Urinary bladder (tissue), 4 donors: ENCODE data around the gene ZNF629. TPM values are rescaled to one million over a fixed set of nuclear protein-coding genes. Genes with fewer than 3 reads are reported as not detected.
"Not testable (repeated sequence)": the region's sequence is repeated elsewhere in the genome, so short reads cannot be mapped to it uniquely, and the experiment has no call there.

Source experiments
- DNase-seq: peaks from one replicate; pipeline ENCODE4 v3.0.0-alpha.2; 2015; ENCODE audit errors: extremely low spot score
- H3K27ac ChIP-seq: one replicate; pipeline ENCODE4 v1.5.1; 2013; ENCODE audit warnings: low read depth, mild to moderate bottlenecking, moderate library complexity
- H3K36me3 ChIP-seq: one replicate; pipeline ENCODE4 v1.6.1; 2013; ENCODE audit warnings: mild to moderate bottlenecking, moderate library complexity; ENCODE audit not compliant: insufficient read depth
- H3K4me1 ChIP-seq: one replicate; pipeline ENCODE4 v1.6.1; 2013; ENCODE audit warnings: mild to moderate bottlenecking, moderate library complexity; ENCODE audit not compliant: insufficient read depth
- H3K4me3 ChIP-seq: one replicate; pipeline ENCODE4 v1.5.1; 2013; ENCODE audit warnings: low read depth, low read length
- WGBS: extraction: QIAGEN DNeasy Blood & Tissue Kit; methylation state at CpG from one replicate; pipeline ENCODE4 v1.1.7; 2013; 5-methylcytosine and 5-hydroxymethylcytosine counted together
- polyA plus RNA-seq: library from polyadenylated mRNA; stranded (reverse); fragments of 200-250 nt; gene quantifications from one replicate; pipeline ENCODE4 v1.2.3, GENCODE V29; 2013
- total RNA-seq: library from RNA; depleted of rRNA; stranded (reverse); fragments of >200 nt; gene quantifications from one replicate; pipeline ENCODE4 v1.2.3, GENCODE V29; 2014
- donor health status: healthy with polysubstance abuse.
- donor health status: healthy.

The ZNF629 gene
- 7.2 TPM for total RNA-seq
- polyA plus RNA-seq = 11.2 TPM

GRCh38 chr16:30786936-30787612 is at the start of gene ZNF629:
TSS of gene ZNF629 (minus strand) at chr16:30787205. CDS start at chr16:30784482, 2,723 bp downstream.
- Histone ChIP-seq H3K4me3 (peak within 1 kb of the TSS; percentile 97), H3K4me1 (no peaks in the 10 kb centered on the region), H3K36me3 (no peaks in the 10 kb centered on the region), H3K27ac (peak within 1 kb of the TSS; percentile 55)
- peak; percentile 66 for DNase-seq
- under 1% methylated on average over 37 of the region's 37 CpGs for WGBS

GRCh38 chr16:30834130-30834740 is 47.2 kb upstream of the ZNF629 start:
- no peaks in the 10 kb centered on the region for H3K36me3 ChIP-seq
- no peak for DNase-seq
- no peaks in the 10 kb centered on the region for H3K4me1 ChIP-seq
- 95% methylated on average over 44 of the region's 44 CpGs for WGBS
- no peak overlapping the region for H3K27ac ChIP-seq
- H3K4me3 ChIP-seq = no peak overlapping the region

- DNase-seq = no peak
- Histone ChIP-seq H3K4me3 (no peak overlapping the region), H3K27ac (no peak overlapping the region), H3K36me3 (no peaks in the 10 kb centered on the region), H3K4me1 (no peaks in the 10 kb centered on the region)
- WGBS = 90% methylated on average over 6 of the region's 6 CpGs
Observed at GRCh38 chr16:30830072-30830417, 43.0 kb upstream of the ZNF629 start.

GRCh38 chr16:30829130-30830071 is 42.4 kb upstream of the ZNF629 start:
- H3K4me1 ChIP-seq = no peaks in the 10 kb centered on the region
- no peak overlapping the region for H3K27ac ChIP-seq
- no peaks in the 10 kb centered on the region for H3K36me3 ChIP-seq
- DNase-seq = no peak
- H3K4me3 ChIP-seq = no peak overlapping the region
- WGBS = 74% methylated on average over 15 of the region's 15 CpGs

GRCh38 chr16:30821891-30822290 is 34.9 kb upstream of the ZNF629 start:
- no peak for DNase-seq
- 86% methylated on average over 17 of the region's 17 CpGs for WGBS
- no peaks in the 10 kb centered on the region for H3K4me1 ChIP-seq
- no peak overlapping the region for H3K27ac ChIP-seq
- no peak overlapping the region for H3K4me3 ChIP-seq
- H3K36me3 ChIP-seq = no peaks in the 10 kb centered on the region

- not testable (repeated sequence) for H3K36me3 ChIP-seq, H3K4me1 ChIP-seq, DNase-seq, H3K27ac ChIP-seq, H3K4me3 ChIP-seq
- 81% methylated on average over 9 of the region's 9 CpGs for WGBS
Observed at GRCh38 chr16:30821441-30821840, 34.4 kb upstream of the ZNF629 start.

- Histone ChIP-seq H3K36me3 (no peaks in the 10 kb centered on the region), H3K27ac (no peak overlapping the region), H3K4me3 (no peak overlapping the region), H3K4me1 (no peaks in the 10 kb centered on the region)
- WGBS = 82% methylated on average over 34 of the region's 34 CpGs
- no peak for DNase-seq
Observed at GRCh38 chr16:30820952-30821421, 34.0 kb upstream of the ZNF629 start.

- no peak for DNase-seq
- Histone ChIP-seq H3K4me3 (no peak overlapping the region), H3K36me3 (no peaks in the 10 kb centered on the region), H3K27ac (no peak overlapping the region), H3K4me1 (no peaks in the 10 kb centered on the region)
- WGBS = 55% methylated on average over 2 of the region's 2 CpGs
Observed at GRCh38 chr16:30816769-30817168, 29.8 kb upstream of the ZNF629 start.

- no peaks in the 10 kb centered on the region for H3K36me3 ChIP-seq
- peak overlapping the region; percentile 25 for H3K4me3 ChIP-seq
- 91% methylated on average over 3 of the region's 3 CpGs for WGBS
- H3K4me1 ChIP-seq = no peaks in the 10 kb centered on the region
- DNase-seq = no peak
- no peak overlapping the region for H3K27ac ChIP-seq
Observed at GRCh38 chr16:30813821-30814189, 26.8 kb upstream of the ZNF629 start.

- DNase-seq, H3K27ac ChIP-seq, H3K4me3 ChIP-seq, H3K36me3 ChIP-seq, H3K4me1 ChIP-seq: not testable (repeated sequence)
- WGBS = 80% methylated on average over 5 of the region's 5 CpGs
Observed at GRCh38 chr16:30809675-30810074, 22.7 kb upstream of the ZNF629 start.

GRCh38 chr16:30808890-30809426 is 22.0 kb upstream of the ZNF629 start:
- not testable (repeated sequence) for H3K36me3 ChIP-seq, H3K27ac ChIP-seq, H3K4me3 ChIP-seq, H3K4me1 ChIP-seq, DNase-seq
- WGBS = 50% methylated on average over 5 of the region's 5 CpGs

GRCh38 chr16:30808146-30808545 is 21.1 kb upstream of the ZNF629 start:
- Histone ChIP-seq H3K4me1 (no peaks in the 10 kb centered on the region), H3K36me3 (no peaks in the 10 kb centered on the region), H3K4me3 (no peak overlapping the region), H3K27ac (no peak overlapping the region)
- DNase-seq = no peak
- WGBS = 91% methylated on average over 5 of the region's 5 CpGs

- Histone ChIP-seq H3K4me3 (peak overlapping the region; percentile 58), H3K4me1 (no peaks in the 10 kb centered on the region), H3K27ac (peak overlapping the region; percentile 79), H3K36me3 (no peaks in the 10 kb centered on the region)
- WGBS = 1% methylated on average over 62 of the region's 62 CpGs
- DNase-seq = no peak
Observed at GRCh38 chr16:30805370-30806169, 18.6 kb upstream of the ZNF629 start.
